DOHH2 (cell line): ENCODE results near the gene MICAL2.

ENCODE experiments used
- H3F3A ChIP-seq: fragments of 200-600 bp; sonication (generic), shearing (Covaris generic); 2 replicates; pipeline ENCODE4 v1.6.0; 2016; ENCODE audit warnings: antibody characterized with exemption, mild to moderate bottlenecking; ENCODE audit not compliant: control insufficient read depth, insufficient read depth
- H3K27ac ChIP-seq: fragments of 200-600 bp; sonication (generic); 2 replicates; pipeline ENCODE4 v1.5.1; 2014; ENCODE audit warnings: low read depth, mild to moderate bottlenecking, low read length, moderate library complexity
- H3K27me3 ChIP-seq: fragments of 200-600 bp; sonication (generic); 2 replicates; pipeline ENCODE4 v1.6.1; 2014; ENCODE audit warnings: mild to moderate bottlenecking, low read length, mixed read lengths; ENCODE audit not compliant: control insufficient read depth
- H3K36me3 ChIP-seq: fragments of 200-600 bp; sonication (generic); 2 replicates; pipeline ENCODE4 v1.6.1; 2014; ENCODE audit warnings: mild to moderate bottlenecking, low read length, moderate library complexity, mixed read lengths; ENCODE audit not compliant: control insufficient read depth
- H3K4me1 ChIP-seq: fragments of 200-600 bp; sonication (generic); 2 replicates; pipeline ENCODE4 v1.6.1; 2014; ENCODE audit warnings: mild to moderate bottlenecking, low read length, mixed read lengths; ENCODE audit not compliant: control insufficient read depth
- H3K4me2 ChIP-seq: fragments of 200-600 bp; sonication (generic); 2 replicates; pipeline ENCODE4 v1.6.0; 2014; ENCODE audit warnings: mild to moderate bottlenecking, low read length, moderate library complexity
- H3K4me3 ChIP-seq: fragments of 200-600 bp; sonication (generic); 2 replicates; pipeline ENCODE4 v1.5.1; 2014; ENCODE audit warnings: mild to moderate bottlenecking, low read length, mixed read lengths
- H3K79me2 ChIP-seq: fragments of 200-600 bp; sonication (generic); 2 replicates; pipeline ENCODE4 v1.6.1; 2014; ENCODE audit warnings: mild to moderate bottlenecking, low read length, mixed read lengths; ENCODE audit not compliant: control insufficient read depth
- H3K9me2 ChIP-seq: fragments of 200-600 bp; sonication (generic); replicated peaks from 2 replicates; pipeline ENCODE4 v1.6.1; 2014; ENCODE audit warnings: mild to moderate bottlenecking, low read length, mixed read lengths; ENCODE audit not compliant: control insufficient read depth
- H3K9me3 ChIP-seq: fragments of 200-600 bp; sonication (generic); 2 replicates; pipeline ENCODE4 v1.6.1; 2014; ENCODE audit warnings: antibody characterized with exemption, low read length, mixed read lengths; ENCODE audit not compliant: control insufficient read depth, insufficient read depth
- H4K20me1 ChIP-seq: fragments of 200-600 bp; sonication (generic); 2 replicates; pipeline ENCODE4 v1.6.0; 2014; ENCODE audit warnings: low read depth, mild to moderate bottlenecking, antibody characterized with exemption, low read length, moderate library complexity; ENCODE audit not compliant: control insufficient read depth, insufficient read depth
- EZH2phosphoT487 ChIP-seq: fragments of 200-600 bp; sonication (generic); IDR thresholded peaks from 2 replicates; pipeline ENCODE4 v1.6.1; 2017; ENCODE audit warnings: borderline replicate concordance, mild to moderate bottlenecking, antibody characterized with exemption, low read length, moderate library complexity, mixed read lengths
- TF ChIP-seq, protein P1 (sequence below): fragments of 200-600 bp; sonication (generic); IDR thresholded peaks from one replicate; pipeline ENCODE4 v1.5.1; 2014; ENCODE audit warnings: antibody characterized with exemption, mild to moderate bottlenecking, low read depth, low read length; ENCODE audit not compliant: poor library complexity, severe bottlenecking

Gene MICAL2

GRCh38 chr11:12124306-12124705, 13.9 kb downstream of the MICAL2 start:
- Histone ChIP-seq H4K20me1 (no peaks in the 10 kb centered on the region), H3K4me2 (no peak overlapping the region), H3K9me3 (no peaks in the 10 kb centered on the region), H3K9me2 (no peaks in the 10 kb centered on the region), H3K79me2 (no peaks in the 10 kb centered on the region), H3K4me1 (no peaks in the 10 kb centered on the region), H3K27ac (no peak overlapping the region), H3K4me3 (no peak overlapping the region), H3K36me3 (no peaks in the 10 kb centered on the region), H3F3A (no peaks in the 10 kb centered on the region), H3K27me3 (peaks cover 5% of the 10 kb centered on the region; the same call in 1 of the 2 replicates)
- TF ChIP-seq, protein P1, sequence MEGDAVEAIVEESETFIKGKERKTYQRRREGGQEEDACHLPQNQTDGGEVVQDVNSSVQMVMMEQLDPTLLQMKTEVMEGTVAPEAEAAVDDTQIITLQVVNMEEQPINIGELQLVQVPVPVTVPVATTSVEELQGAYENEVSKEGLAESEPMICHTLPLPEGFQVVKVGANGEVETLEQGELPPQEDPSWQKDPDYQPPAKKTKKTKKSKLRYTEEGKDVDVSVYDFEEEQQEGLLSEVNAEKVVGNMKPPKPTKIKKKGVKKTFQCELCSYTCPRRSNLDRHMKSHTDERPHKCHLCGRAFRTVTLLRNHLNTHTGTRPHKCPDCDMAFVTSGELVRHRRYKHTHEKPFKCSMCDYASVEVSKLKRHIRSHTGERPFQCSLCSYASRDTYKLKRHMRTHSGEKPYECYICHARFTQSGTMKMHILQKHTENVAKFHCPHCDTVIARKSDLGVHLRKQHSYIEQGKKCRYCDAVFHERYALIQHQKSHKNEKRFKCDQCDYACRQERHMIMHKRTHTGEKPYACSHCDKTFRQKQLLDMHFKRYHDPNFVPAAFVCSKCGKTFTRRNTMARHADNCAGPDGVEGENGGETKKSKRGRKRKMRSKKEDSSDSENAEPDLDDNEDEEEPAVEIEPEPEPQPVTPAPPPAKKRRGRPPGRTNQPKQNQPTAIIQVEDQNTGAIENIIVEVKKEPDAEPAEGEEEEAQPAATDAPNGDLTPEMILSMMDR, result no peak
- no peak for TF ChIP-seq EZH2phosphoT487

GRCh38 chr11:12125609-12126149, 15.3 kb downstream of the MICAL2 start:
- H3K4me1 ChIP-seq, result no peaks in the 10 kb centered on the region
- no peaks in the 10 kb centered on the region for H3F3A ChIP-seq
- peaks cover 5% of the 10 kb centered on the region; the same call in 1 of the 2 replicates for H3K27me3 ChIP-seq
- H3K36me3 ChIP-seq, result no peaks in the 10 kb centered on the region
- H3K9me3 ChIP-seq, result no peaks in the 10 kb centered on the region
- no peak overlapping the region for H3K4me2 ChIP-seq
- TF ChIP-seq, protein P1, result no peak
- TF ChIP-seq EZH2phosphoT487, result no peak
- no peak overlapping the region for H3K4me3 ChIP-seq
- no peaks in the 10 kb centered on the region for H4K20me1 ChIP-seq
- no peaks in the 10 kb centered on the region for H3K9me2 ChIP-seq
- no peaks in the 10 kb centered on the region for H3K79me2 ChIP-seq
- H3K27ac ChIP-seq, result no peak overlapping the region

- Histone ChIP-seq H3K79me2 (no peaks in the 10 kb centered on the region), H3K4me1 (no peaks in the 10 kb centered on the region), H3K4me2 (no peak overlapping the region), H4K20me1 (no peaks in the 10 kb centered on the region), H3K9me2 (no peaks in the 10 kb centered on the region), H3K27ac (no peak overlapping the region), H3K4me3 (no peak overlapping the region), H3K27me3 (peaks cover 5% of the 10 kb centered on the region; the same call in 1 of the 2 replicates), H3K36me3 (no peaks in the 10 kb centered on the region), H3F3A (no peaks in the 10 kb centered on the region), H3K9me3 (no peaks in the 10 kb centered on the region)
- no peak for TF ChIP-seq EZH2phosphoT487
- TF ChIP-seq, protein P1, result no peak
Measured at GRCh38 chr11:12126344-12127019, 16.1 kb downstream of the MICAL2 start.
